Ovary (tissue), 3 donors: ENCODE results near the gene CTU1.

Source experiments
- POLR2A ChIP-seq: fragments of 450-650 bp; IDR thresholded peaks from one replicate; pipeline ENCODE4 v1.6.1; 2017; ENCODE audit warnings: antibody characterized with exemption, mild to moderate bottlenecking, moderate library complexity
- TF ChIP-seq, protein P1 (sequence below), 3 donors: fragments of 450-650 bp in 2 of 3; fragments of 200-600 bp in 1 of 3; IDR thresholded peaks; one replicate each; pipeline versions ENCODE4 v1.5.1 to v1.8.0; 2016 to 2022; ENCODE audit warnings: antibody characterized with exemption in 3 of 3, mild to moderate bottlenecking in 1 of 3
- donor health status: DM: no; HTN: no; CAD: no.

DNA sequence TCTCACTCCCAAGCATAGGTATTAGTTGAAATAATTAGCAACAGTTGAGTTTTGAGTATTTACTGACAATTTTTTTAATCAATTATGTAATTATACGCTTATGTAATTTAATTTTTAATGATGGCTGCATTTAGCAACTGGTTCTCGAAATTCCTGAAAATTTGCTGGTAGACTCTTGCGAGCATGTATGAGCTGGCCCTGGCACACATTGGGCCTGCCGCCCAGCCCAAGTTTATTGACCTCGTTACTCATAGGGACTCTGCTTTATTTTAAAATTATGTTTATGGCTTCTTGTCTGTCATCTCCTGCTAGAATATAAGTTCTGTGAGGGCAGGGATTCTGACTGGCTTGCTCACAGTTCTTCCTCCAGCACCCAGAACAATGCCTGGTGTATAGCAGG, 32.2 kb downstream of the CTU1 start:
- TF ChIP-seq, protein P1, sequence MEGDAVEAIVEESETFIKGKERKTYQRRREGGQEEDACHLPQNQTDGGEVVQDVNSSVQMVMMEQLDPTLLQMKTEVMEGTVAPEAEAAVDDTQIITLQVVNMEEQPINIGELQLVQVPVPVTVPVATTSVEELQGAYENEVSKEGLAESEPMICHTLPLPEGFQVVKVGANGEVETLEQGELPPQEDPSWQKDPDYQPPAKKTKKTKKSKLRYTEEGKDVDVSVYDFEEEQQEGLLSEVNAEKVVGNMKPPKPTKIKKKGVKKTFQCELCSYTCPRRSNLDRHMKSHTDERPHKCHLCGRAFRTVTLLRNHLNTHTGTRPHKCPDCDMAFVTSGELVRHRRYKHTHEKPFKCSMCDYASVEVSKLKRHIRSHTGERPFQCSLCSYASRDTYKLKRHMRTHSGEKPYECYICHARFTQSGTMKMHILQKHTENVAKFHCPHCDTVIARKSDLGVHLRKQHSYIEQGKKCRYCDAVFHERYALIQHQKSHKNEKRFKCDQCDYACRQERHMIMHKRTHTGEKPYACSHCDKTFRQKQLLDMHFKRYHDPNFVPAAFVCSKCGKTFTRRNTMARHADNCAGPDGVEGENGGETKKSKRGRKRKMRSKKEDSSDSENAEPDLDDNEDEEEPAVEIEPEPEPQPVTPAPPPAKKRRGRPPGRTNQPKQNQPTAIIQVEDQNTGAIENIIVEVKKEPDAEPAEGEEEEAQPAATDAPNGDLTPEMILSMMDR (IDR thresholded peaks at IDR 0.05), result no peak
- TF ChIP-seq POLR2A, result no peak
